Fibroblast of villous mesenchyme (primary cell): ENCODE measurements around the gene KRTAP2-4. TPM values are rescaled to one million over a fixed set of nuclear protein-coding genes. Genes with fewer than 3 reads are reported as not detected.
"Not testable (repeated sequence)": the region's sequence is repeated elsewhere in the genome, so short reads cannot be mapped to it uniquely, and the experiment has no call there.

Experiments
- DNase-seq: peaks from one replicate; pipeline ENCODE4 v3.0.0-alpha.2; 2010; ENCODE audit warnings: low read depth
- H3K4me3 ChIP-seq: 2 replicates; pipeline ENCODE4 v1.5.1; 2011; ENCODE audit warnings: low read depth, mild to moderate bottlenecking, low read length
- CTCF ChIP-seq: IDR thresholded peaks from 2 replicates; pipeline ENCODE4 v1.5.1; 2012; ENCODE audit warnings: low read depth, mild to moderate bottlenecking, low read length; ENCODE audit not compliant: insufficient read depth
- total RNA-seq: library from RNA; depleted of rRNA; stranded (reverse); fragments of >200 nt; gene quantifications from 2 replicates; pipeline ENCODE4 v1.2.3, GENCODE V29; 2012

Gene KRTAP2-4
- total RNA-seq, 1 donor, result not detected

DNA sequence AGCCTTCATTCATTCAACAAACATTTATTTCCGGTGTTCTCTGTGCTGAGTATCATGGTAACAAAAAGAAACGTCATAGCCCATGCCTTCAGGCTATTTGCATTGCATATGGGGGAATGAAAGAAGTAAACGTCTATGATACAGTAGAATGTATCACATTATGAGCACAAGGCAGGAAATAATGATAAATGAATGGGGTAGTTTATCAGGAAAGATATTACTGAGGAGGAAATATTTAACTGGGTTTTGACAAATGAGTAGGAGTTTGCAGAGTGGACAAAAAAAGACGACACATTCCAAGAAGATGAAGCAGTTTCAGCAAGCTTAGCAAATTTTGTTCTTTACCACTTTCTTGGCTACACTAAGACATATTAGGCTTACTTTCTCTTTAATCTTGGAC, 16.9 kb upstream of the KRTAP2-4 start:
- DNase-seq, result no peak
- no peak overlapping the region for H3K4me3 ChIP-seq
- TF ChIP-seq CTCF, result no peak

DNA sequence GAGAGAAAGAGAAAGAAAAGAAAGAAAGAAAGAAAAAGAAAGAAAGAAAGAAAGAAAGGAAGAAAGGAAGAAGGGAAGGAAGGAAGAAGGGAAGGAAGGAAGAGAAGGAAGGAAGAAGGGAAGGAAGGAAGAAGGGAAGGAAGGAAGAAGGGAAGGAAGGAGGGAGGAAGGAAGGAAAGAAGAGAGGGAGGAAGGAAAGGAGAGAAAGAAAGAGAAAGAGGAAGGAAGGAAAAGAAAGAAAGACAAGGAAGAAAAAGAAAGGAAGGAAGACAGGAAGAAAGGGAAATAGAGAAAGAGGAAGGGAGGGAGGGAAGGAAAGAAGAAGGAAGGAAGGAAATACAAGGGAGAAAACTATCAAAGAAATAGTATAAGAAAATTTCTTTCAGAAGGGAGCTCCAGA, 11.1 kb upstream of the KRTAP2-4 start:
- H3K4me3 ChIP-seq, result no peak overlapping the region
- TF ChIP-seq CTCF, result no peak
- no peak for DNase-seq

GRCh38 chr17:41073676-41074075, 8.0 kb upstream of the KRTAP2-4 start:
- no peak for DNase-seq
- no peak overlapping the region for H3K4me3 ChIP-seq
- TF ChIP-seq CTCF, result no peak

DNA sequence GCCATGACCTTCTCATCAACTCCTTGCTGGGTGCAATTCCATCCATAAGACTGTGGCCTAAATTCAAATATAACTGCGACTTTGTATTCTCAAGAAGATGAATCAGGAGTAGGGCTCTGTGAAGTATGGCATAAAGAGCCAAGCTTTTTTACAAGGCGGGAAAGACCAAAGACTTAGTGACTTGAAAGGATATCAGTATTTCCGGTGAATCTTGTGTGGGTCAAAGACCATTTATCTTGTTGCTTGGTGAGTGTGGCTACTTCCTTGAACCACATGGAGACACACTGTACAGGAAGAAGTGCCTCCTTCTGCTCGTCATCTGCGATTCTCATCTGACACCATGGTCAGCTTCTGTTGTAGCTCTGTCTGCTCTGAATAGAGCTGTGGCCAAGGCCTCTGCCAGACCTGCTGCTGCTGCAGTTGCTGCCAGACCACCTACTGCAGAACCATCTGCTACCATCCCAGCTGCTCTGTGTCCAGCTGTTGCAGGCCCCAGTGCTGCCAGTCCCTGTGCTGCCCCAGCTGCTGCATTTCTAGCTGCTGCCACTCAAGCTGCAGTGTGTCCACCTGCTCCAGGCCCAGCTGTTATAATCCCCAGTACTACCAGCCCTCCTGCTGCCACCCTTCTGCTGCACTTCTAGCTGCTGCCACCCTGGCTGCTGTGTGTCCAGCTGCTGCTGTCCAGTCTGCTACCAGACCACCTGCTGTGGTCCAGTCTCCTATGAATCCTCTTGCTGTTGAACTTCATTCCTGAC, 6.1 kb upstream of the KRTAP2-4 start:
- DNase-seq, result no peak
- no peak overlapping the region for H3K4me3 ChIP-seq
- no peak for TF ChIP-seq CTCF

DNA sequence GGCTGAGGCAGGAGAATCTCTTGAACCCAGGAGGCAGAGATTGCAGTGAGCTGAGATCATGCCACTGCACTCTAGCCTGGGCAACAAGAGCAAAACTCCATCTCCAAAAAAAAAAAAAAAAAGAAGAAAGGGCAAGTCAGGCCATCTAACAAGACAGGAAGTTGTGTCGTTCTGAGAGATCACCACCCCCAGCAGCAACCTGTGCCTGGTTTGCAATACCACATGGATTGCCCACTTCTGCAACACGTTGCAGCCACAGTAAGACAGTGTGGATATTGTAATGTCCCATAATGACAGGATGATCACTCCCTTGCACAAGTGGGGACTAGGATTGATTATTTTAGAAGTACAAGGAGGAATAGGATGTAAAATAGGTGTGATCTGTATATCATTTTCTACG, 3.4 kb upstream of the KRTAP2-4 start:
- no peak for TF ChIP-seq CTCF
- no peak overlapping the region for H3K4me3 ChIP-seq
- no peak for DNase-seq

DNA sequence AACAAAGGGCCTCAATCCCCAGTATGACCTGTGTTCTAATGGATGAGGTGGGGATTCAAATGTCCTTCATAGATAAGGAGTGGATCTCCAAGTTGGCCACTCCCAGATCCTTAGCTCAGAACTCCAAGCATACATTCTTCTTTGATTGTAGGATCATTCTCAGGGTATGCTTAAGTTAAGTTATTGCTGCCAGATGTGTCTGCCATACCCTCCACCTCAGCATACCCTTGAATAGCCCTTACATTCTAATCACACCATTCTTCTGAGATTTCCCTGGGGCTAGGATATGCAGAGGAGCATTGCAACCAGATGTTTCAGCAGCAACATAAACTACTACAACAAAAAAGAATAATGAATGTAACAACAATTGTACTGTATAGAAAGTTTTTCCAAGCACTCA, 1.6 kb upstream of the KRTAP2-4 start:
- DNase-seq, result peak; percentile 57
- no peak overlapping the region for H3K4me3 ChIP-seq
- no peak for TF ChIP-seq CTCF

- DNase-seq, H3K4me3 ChIP-seq: not testable (repeated sequence)
Measured at GRCh38 chr17:41065016-41065689, 526 bp downstream of the KRTAP2-4 start.
